Endothelial cell of umbilical vein (primary cell): ENCODE measurements around the gene SIDT1. TPM values are rescaled to one million over a fixed set of nuclear protein-coding genes. Genes with fewer than 3 reads are reported as not detected.

ENCODE experiments used
- BruUV-seq: library from RNA; stranded (reverse); fragments of 400-500 nt; replicated peaks from 2 replicates; lab custom pipeline; 2021; lab: Mats Ljungman, UMichigan
- CTCF ChIA-PET: fragments of 300-600, 350-600 bp; sonication (Branson Sonifier 250); formaldehyde crosslinking; loops from one replicate; lab custom pipeline; 2021; ENCODE audit warnings: antibody characterized with exemption, inconsistent platforms; lab: Charles Lee
- POLR2A ChIA-PET: fragments of 300-600, 350-600 bp; sonication (Branson Sonifier 250); formaldehyde crosslinking; loops from one replicate; lab custom pipeline; 2021; ENCODE audit warnings: antibody characterized with exemption, inconsistent platforms; lab: Charles Lee
- DNase-seq: peaks from one replicate; pipeline ENCODE4 v3.0.0-alpha.2; 2011; ENCODE audit warnings: low read depth, low spot score
- FAIRE-seq: peaks from 2 replicates; lab custom pipeline; 2011; peaks lifted over from hg19 to GRCh38; lab: Jason Lieb, UNC
- H2AFZ ChIP-seq: 2 replicates; pipeline ENCODE4 v1.6.0; 2012; ENCODE audit warnings: low read depth, low read length, control low read depth, inconsistent platforms
- H3K27ac ChIP-seq: 2 replicates; pipeline ENCODE4 v1.5.1; 2011; ENCODE audit warnings: low read depth, mild to moderate bottlenecking, control low read depth, low read length, moderate library complexity; ENCODE audit not compliant: insufficient read depth
- H3K27me3 ChIP-seq, 2 experiments: 2 replicates each; pipeline versions ENCODE4 v1.6.0 to v1.6.1; 2011; ENCODE audit warnings: low read length in 2 of 2, mixed read lengths in 1 of 2; ENCODE audit not compliant: control insufficient read depth in 2 of 2, insufficient read depth in 2 of 2
- H3K36me3 ChIP-seq, 2 experiments: 2 replicates in 1 of 2; 3 replicates in 1 of 2; pipeline ENCODE4 v1.5.1; 2011; ENCODE audit warnings: low read length in 2 of 2, mild to moderate bottlenecking in 1 of 2, moderate library complexity in 1 of 2; ENCODE audit not compliant: control insufficient read depth in 2 of 2, insufficient read depth in 2 of 2; ENCODE audit errors: extremely low read depth in 1 of 2
- H3K4me1 ChIP-seq: 3 replicates; pipeline ENCODE4 v1.5.1; 2011; ENCODE audit warnings: mild to moderate bottlenecking, low read length; ENCODE audit not compliant: control insufficient read depth, insufficient read depth; ENCODE audit errors: extremely low read depth
- H3K4me2 ChIP-seq: 2 replicates; pipeline ENCODE4 v1.6.1; 2011; ENCODE audit warnings: low read length, control low read depth, mixed read lengths; ENCODE audit not compliant: insufficient read depth
- H3K4me3 ChIP-seq, 3 experiments: fragments of 200-600 bp in 1 of 3; sonication (generic), shearing (Covaris generic) in 1 of 3; replicated peaks in 1 of 3; 2 replicates each; pipeline ENCODE4 v1.5.1; 2011 to 2016; ENCODE audit warnings: control low read depth in 3 of 3, low read length in 3 of 3, mild to moderate bottlenecking in 2 of 3, inconsistent platforms in 1 of 3, low read depth in 1 of 3, moderate library complexity in 1 of 3; ENCODE audit not compliant: insufficient read depth in 1 of 3
- H3K79me2 ChIP-seq: 2 replicates; pipeline ENCODE4 v1.6.0; 2012; ENCODE audit warnings: low read length, inconsistent platforms; ENCODE audit not compliant: control insufficient read depth, insufficient read depth
- H3K9ac ChIP-seq: replicated peaks from 2 replicates; pipeline ENCODE3; 2011; ENCODE audit warnings: low read length, control low read depth; ENCODE audit not compliant: insufficient read depth; ENCODE audit errors: extremely low read depth
- H3K9me1 ChIP-seq: replicated peaks from 3 replicates; pipeline ENCODE4 v1.6.0; 2011; ENCODE audit warnings: mild to moderate bottlenecking, low read length; ENCODE audit not compliant: control insufficient read depth, insufficient read depth; ENCODE audit errors: extremely low read depth
- H3K9me3 ChIP-seq: replicated peaks from 2 replicates; pipeline ENCODE4 v1.5.1; 2012; ENCODE audit warnings: low read length, inconsistent platforms; ENCODE audit not compliant: control insufficient read depth, insufficient read depth
- H4K20me1 ChIP-seq: replicated peaks from 2 replicates; pipeline ENCODE3; 2011; ENCODE audit warnings: mild to moderate bottlenecking, low read length; ENCODE audit not compliant: control insufficient read depth, insufficient read depth; ENCODE audit errors: extremely low read depth
- CTCF ChIP-seq, 2 donors: IDR thresholded peaks; 1 replicate in 1 of 2; 2 replicates in 1 of 2; pipeline ENCODE4 v1.5.1; 2011; ENCODE audit warnings: low read length in 2 of 2, mild to moderate bottlenecking in 2 of 2, moderate library complexity in 2 of 2, control low read depth in 1 of 2, inconsistent platforms in 1 of 2, low read depth in 1 of 2; ENCODE audit not compliant: insufficient read depth in 1 of 2; ENCODE audit errors: extremely low read depth in 1 of 2
- EZH2 ChIP-seq: IDR thresholded peaks from 2 replicates; pipeline ENCODE4 v1.6.1; 2012; ENCODE audit warnings: borderline replicate concordance, low read depth, mild to moderate bottlenecking, moderate library complexity, low read length, inconsistent platforms; ENCODE audit not compliant: severe bottlenecking
- FOS ChIP-seq: IDR thresholded peaks from 2 replicates; pipeline ENCODE4 v1.6.1; 2011; ENCODE audit warnings: mild to moderate bottlenecking, low read length, moderate library complexity, borderline replicate concordance; ENCODE audit not compliant: insufficient read depth
- GATA2 ChIP-seq: IDR thresholded peaks from 2 replicates; pipeline ENCODE4 v1.7.0; 2011; ENCODE audit warnings: low read depth, mild to moderate bottlenecking, moderate library complexity, mixed read lengths, low read length; ENCODE audit not compliant: insufficient read length, insufficient read depth
- JUN ChIP-seq: IDR thresholded peaks from 2 replicates; pipeline ENCODE4 v1.6.1; 2011; ENCODE audit warnings: borderline replicate concordance, low read depth; ENCODE audit not compliant: insufficient read length, insufficient read depth
- MYC ChIP-seq: IDR thresholded peaks from one replicate; pipeline ENCODE4 v1.6.1; 2011; ENCODE audit warnings: mild to moderate bottlenecking, low read depth, low read length
- POLR2A ChIP-seq: IDR thresholded peaks from 2 replicates; pipeline ENCODE4 v1.6.1; 2012; ENCODE audit warnings: low read depth, mild to moderate bottlenecking, control low read depth, low read length
- POLR2AphosphoS5 ChIP-seq: IDR thresholded peaks from 2 replicates; pipeline ENCODE4 v1.6.1; 2012; ENCODE audit warnings: low read depth, mild to moderate bottlenecking, control low read depth, low read length, moderate library complexity; ENCODE audit not compliant: insufficient read depth
- dilution Hi-C: fragments of 300-500 bp; cut with MboI; formaldehyde crosslinking; loops from one replicate; pipeline ENCODE4 v1.15.0; 2019; ENCODE audit warnings: low sequenced_read_pairs; ENCODE audit not compliant: extremely low pct_ligation_motif_present
- intact Hi-C: fragments of 100-400 bp; cut with micrococcal nuclease; formaldehyde crosslinking; loops from one replicate; pipeline ENCODE4 v1.10.0; 2022
- polyA plus RNA-seq, 4 experiments: library from polyadenylated mRNA; depleted of rRNA in 3 of 4; stranded (reverse) in 3 of 4; unstranded in 1 of 4; fragments of >200 nt; gene quantifications; 2 replicates each; pipeline versions ENCODE4 v1.2.1 to v1.2.3, GENCODE V29; 2011 to 2012; ENCODE audit warnings: missing spikeins in 1 of 4
- total RNA-seq: library from RNA; stranded (reverse); gene quantifications from 2 replicates; pipeline ENCODE4 v1.2.3, GENCODE V29; 2021
- TF ChIP-seq, protein P1 (sequence below): IDR thresholded peaks from 2 replicates; pipeline ENCODE4 v1.6.1; 2011; ENCODE audit not compliant: insufficient read depth, insufficient read length

SIDT1 gene
- total and polyA plus RNA-seq, 2 donors (not counting 3 experiments of a cell fraction or from before 2014, with no cell fraction given): 0.07 TPM; not detected in 1

GRCh38 chr3:113630956-113631542 is 98.7 kb downstream of the SIDT1 start:
- no peak for TF ChIP-seq POLR2A
- H2AFZ ChIP-seq: no peak overlapping the region
- dilution Hi-C loops (no loop called here), intact Hi-C loops (no loop called here)
- CTCF ChIA-PET: interaction anchor here (0.9 to 1.6 kb wide), 3 partner anchors 46 to 143 kb away, joined by 3 read pairs; no protein-coding TSS in a partner anchor
- BruUV-seq: no TSS peak
- no peaks in the 10 kb centered on the region for H4K20me1 ChIP-seq
- H3K27ac ChIP-seq: no peak overlapping the region
- H3K9ac ChIP-seq: no peak overlapping the region
- no peak for FAIRE-seq
- H3K9me3 ChIP-seq: no peaks in the 10 kb centered on the region
- H3K4me2 ChIP-seq: no peak overlapping the region
- no peaks in the 10 kb centered on the region for H3K9me1 ChIP-seq
- H3K27me3 ChIP-seq: peaks cover 2 to 5% of the 10 kb centered on the region in 2 experiments
- POLR2A ChIA-PET: no interaction called here
- DNase-seq: no peak
- no peaks in the 10 kb centered on the region for H3K79me2 ChIP-seq
- no peaks in the 10 kb centered on the region for H3K36me3 ChIP-seq
- H3K4me3 ChIP-seq: no peak overlapping the region
- peaks cover 2% of the 10 kb centered on the region for H3K4me1 ChIP-seq

DNA sequence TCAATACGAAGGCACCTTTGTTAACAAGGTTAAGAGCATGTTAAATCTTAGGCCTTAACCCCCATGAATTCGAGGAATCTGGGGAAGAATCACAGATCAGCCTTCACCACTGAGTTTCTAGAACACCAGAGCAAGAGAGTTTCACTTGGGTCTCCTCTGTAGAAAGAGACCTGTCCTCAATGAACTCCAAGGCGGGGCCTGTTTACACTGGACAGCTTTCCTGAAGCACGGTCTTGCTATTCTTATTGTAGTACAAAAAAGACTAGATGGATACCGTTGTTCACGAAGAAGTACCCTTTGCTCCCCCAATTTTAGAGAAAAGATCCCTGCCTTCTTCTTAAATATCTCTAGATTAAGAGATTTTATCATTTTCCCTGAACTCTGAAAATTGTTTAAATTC is 99.2 kb downstream of the SIDT1 start:
- Histone ChIP-seq H3K27me3 (peaks cover under 1 to 2% of the 10 kb centered on the region in 2 experiments), H2AFZ (no peak overlapping the region), H3K4me1 (peaks cover 2% of the 10 kb centered on the region), H3K27ac (no peak overlapping the region), H3K4me3 (no peak overlapping the region), H3K9me3 (no peaks in the 10 kb centered on the region), H3K79me2 (no peaks in the 10 kb centered on the region), H4K20me1 (no peaks in the 10 kb centered on the region), H3K9me1 (no peaks in the 10 kb centered on the region), H3K4me2 (no peak overlapping the region), H3K9ac (no peak overlapping the region), H3K36me3 (no peaks in the 10 kb centered on the region)
- FAIRE-seq (no peak), DNase-seq (no peak)
- dilution Hi-C loops (no loop called here), intact Hi-C loops (no loop called here)
- no TSS peak for BruUV-seq
- no peak for TF ChIP-seq POLR2A
- no peak for TF ChIP-seq JUN
- TF ChIP-seq EZH2: no peak
- TF ChIP-seq FOS: no peak
- no peak for TF ChIP-seq GATA2
- TF ChIP-seq, protein P1, sequence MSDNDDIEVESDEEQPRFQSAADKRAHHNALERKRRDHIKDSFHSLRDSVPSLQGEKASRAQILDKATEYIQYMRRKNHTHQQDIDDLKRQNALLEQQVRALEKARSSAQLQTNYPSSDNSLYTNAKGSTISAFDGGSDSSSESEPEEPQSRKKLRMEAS: no peak
- TF ChIP-seq CTCF (IDR thresholded peaks at IDR 0.05; ENCODE audit: extremely low read depth in 1 of 2, insufficient read depth in 1 of 2, low read depth in 1 of 2, low read length in 2 of 2): no peak
- no peak for TF ChIP-seq POLR2AphosphoS5
- TF ChIP-seq MYC: no peak
- ChIA-PET CTCF (interaction anchor here (0.9 to 1.6 kb wide), 2 partner anchors 138 to 144 kb away, joined by 3 read pairs; no protein-coding TSS in a partner anchor), POLR2A (no interaction called here)
